Keratinocyte (primary cell): ENCODE results near the gene BMP15.

Source experiments
- CTCF ChIP-seq, 3 experiments: IDR thresholded peaks in 1 of 3; conservative IDR thresholded peaks in 1 of 3; optimal IDR thresholded peaks in 1 of 3; 2 replicates in 2 of 3; 3 replicates in 1 of 3; pipeline versions ENCODE3 to v1.5.1; 2011; ENCODE audit warnings: low read length in 3 of 3, mild to moderate bottlenecking in 3 of 3, moderate library complexity in 2 of 3, control low read depth in 1 of 3, inconsistent platforms in 1 of 3; ENCODE audit not compliant: insufficient read depth in 2 of 3; ENCODE audit errors: extremely low read depth in 1 of 3
- EZH2 ChIP-seq: IDR thresholded peaks from one replicate; pipeline ENCODE4 v1.6.1; 2012; ENCODE audit warnings: inconsistent platforms, mild to moderate bottlenecking, low read length, moderate library complexity

- TF ChIP-seq EZH2 = no peak
- no peak for TF ChIP-seq CTCF (optimal IDR thresholded peaks at IDR 0.05 in 1 of 3, IDR thresholded peaks at IDR 0.05 in 1 of 3, conservative IDR thresholded peaks at IDR 0.05 in 1 of 3; ENCODE audit: extremely low read depth in 1 of 3, insufficient read depth in 2 of 3, low read length in 3 of 3)
These were observed 29.5 kb upstream of the BMP15 start for GRCh38 chrX:50881028-50881427.
